ENCODE results near the gene SEPTIN7.

SEPTIN7 gene

GRCh38 chr7:35768346-35768745 is 32.5 kb upstream of the SEPTIN7 start:
- ChIA-PET CTCF (no interaction called here), POLR2A (no interaction called here)
- TF ChIP-seq FOXA1 (IDR thresholded peaks at IDR 0.05), result no peak
- TF ChIP-seq HDGF (IDR thresholded peaks at IDR 0.05; ENCODE audit: borderline replicate concordance), result no peak
- no peak for TF ChIP-seq SP1 (IDR thresholded peaks at IDR 0.05)
- no peak for TF ChIP-seq TARDBP (IDR thresholded peaks at IDR 0.05)
- no peak for TF ChIP-seq ELF4 (IDR thresholded peaks at IDR 0.05)
- no peak for TF ChIP-seq LEF1 (IDR thresholded peaks at IDR 0.05; ENCODE audit: borderline replicate concordance)
- no peak for TF ChIP-seq NFRKB (IDR thresholded peaks at IDR 0.05)
- TF ChIP-seq ZNF384 (IDR thresholded peaks at IDR 0.05), result no peak
- TF ChIP-seq BHLHE40 (IDR thresholded peaks at IDR 0.05; ENCODE audit: borderline replicate concordance), result no peak
- no peak for TF ChIP-seq PKNOX1 (IDR thresholded peaks at IDR 0.05)
- no peak for TF ChIP-seq FOXK2 (IDR thresholded peaks at IDR 0.05)
- no peak for TF ChIP-seq CTBP1 (IDR thresholded peaks at IDR 0.05; ENCODE audit: borderline replicate concordance)
- no peak for TF ChIP-seq SUZ12 (IDR thresholded peaks at IDR 0.05)
- no peak for DNase-seq (ENCODE audit: extremely low spot score)

DNA sequence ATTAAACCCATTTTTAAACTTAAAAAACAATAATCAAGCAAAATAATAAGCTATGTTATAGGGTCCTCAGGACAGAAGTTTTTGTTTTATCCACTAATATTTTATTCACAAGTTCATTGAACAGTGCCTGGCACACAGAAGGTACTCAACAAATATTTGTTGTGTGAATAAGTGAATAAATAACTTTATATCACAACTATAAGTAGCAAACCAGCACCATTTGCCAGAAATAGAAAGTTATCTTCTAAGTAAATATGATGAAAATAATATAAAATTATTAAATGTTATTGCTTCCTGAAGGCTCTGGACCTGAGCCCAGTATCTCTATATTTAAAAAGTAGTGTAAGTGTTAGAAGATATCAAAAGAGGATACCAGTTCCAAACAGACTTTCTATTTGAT is 29.1 kb upstream of the SEPTIN7 start:
- DNase-seq (ENCODE audit: extremely low spot score), result no peak
- TF ChIP-seq ELF4 (IDR thresholded peaks at IDR 0.05) (no peak), FOXK2 (IDR thresholded peaks at IDR 0.05) (no peak), TARDBP (IDR thresholded peaks at IDR 0.05) (no peak), SUZ12 (IDR thresholded peaks at IDR 0.05) (no peak), ZNF384 (IDR thresholded peaks at IDR 0.05) (no peak), ARNT (IDR thresholded peaks at IDR 0.05) (no peak), L3MBTL2 (conservative IDR thresholded peaks at IDR 0.05) (no peak), NFRKB (IDR thresholded peaks at IDR 0.05) (no peak), FOXM1 (IDR thresholded peaks at IDR 0.05; ENCODE audit: borderline replicate concordance) (no peak)
- ChIA-PET POLR2A (no interaction called here), CTCF (no interaction called here)

GRCh38 chr7:35773994-35774393 is 26.9 kb upstream of the SEPTIN7 start:
- TF ChIP-seq LEF1 (IDR thresholded peaks at IDR 0.05; ENCODE audit: borderline replicate concordance) (no peak), FOXK2 (IDR thresholded peaks at IDR 0.05) (no peak), SUZ12 (IDR thresholded peaks at IDR 0.05) (no peak), CTBP1 (IDR thresholded peaks at IDR 0.05; ENCODE audit: borderline replicate concordance) (no peak), FOXA1 (IDR thresholded peaks at IDR 0.05) (no peak), NFRKB (IDR thresholded peaks at IDR 0.05) (no peak), PKNOX1 (IDR thresholded peaks at IDR 0.05) (no peak), HDGF (IDR thresholded peaks at IDR 0.05; ENCODE audit: borderline replicate concordance) (no peak), ARNT (IDR thresholded peaks at IDR 0.05) (no peak), SP1 (IDR thresholded peaks at IDR 0.05) (no peak), L3MBTL2 (conservative IDR thresholded peaks at IDR 0.05) (no peak), FOXM1 (IDR thresholded peaks at IDR 0.05; ENCODE audit: borderline replicate concordance) (no peak), BHLHE40 (IDR thresholded peaks at IDR 0.05; ENCODE audit: borderline replicate concordance) (no peak), ELF4 (IDR thresholded peaks at IDR 0.05) (no peak), TARDBP (IDR thresholded peaks at IDR 0.05) (no peak), ZNF384 (IDR thresholded peaks at IDR 0.05) (no peak)
- no peak for DNase-seq (ENCODE audit: extremely low spot score)
- ChIA-PET POLR2A (no interaction called here), CTCF (no interaction called here)

DNA sequence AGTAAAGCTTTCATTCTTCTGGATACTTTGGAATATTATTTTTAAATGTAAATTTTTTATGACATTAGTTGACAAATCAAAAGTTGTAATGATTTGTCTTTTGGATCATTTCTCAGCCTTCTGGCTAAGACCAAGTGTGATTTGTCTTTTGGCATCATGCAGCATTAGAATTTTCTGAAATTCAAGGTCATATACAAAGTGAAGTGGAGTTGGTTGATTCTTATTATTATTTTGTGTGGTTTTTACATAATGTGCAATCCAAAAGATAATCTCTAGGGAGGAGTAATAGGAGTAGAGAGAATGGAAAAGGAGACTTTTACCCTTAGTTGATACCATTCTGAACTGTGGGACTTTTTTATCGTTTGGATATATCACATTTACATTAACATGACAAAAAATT is 24.2 kb upstream of the SEPTIN7 start:
- ChIA-PET POLR2A (no interaction called here), CTCF (no interaction called here)
- TF ChIP-seq CTBP1 (IDR thresholded peaks at IDR 0.05; ENCODE audit: borderline replicate concordance) (no peak), LEF1 (IDR thresholded peaks at IDR 0.05; ENCODE audit: borderline replicate concordance) (no peak), ZNF384 (IDR thresholded peaks at IDR 0.05) (no peak), TARDBP (IDR thresholded peaks at IDR 0.05) (no peak), SUZ12 (IDR thresholded peaks at IDR 0.05) (no peak), FOXK2 (IDR thresholded peaks at IDR 0.05) (no peak), HDGF (IDR thresholded peaks at IDR 0.05; ENCODE audit: borderline replicate concordance) (no peak), FOXM1 (IDR thresholded peaks at IDR 0.05; ENCODE audit: borderline replicate concordance) (no peak), ELF4 (IDR thresholded peaks at IDR 0.05) (no peak), L3MBTL2 (conservative IDR thresholded peaks at IDR 0.05) (no peak), BHLHE40 (IDR thresholded peaks at IDR 0.05; ENCODE audit: borderline replicate concordance) (no peak)

DNA sequence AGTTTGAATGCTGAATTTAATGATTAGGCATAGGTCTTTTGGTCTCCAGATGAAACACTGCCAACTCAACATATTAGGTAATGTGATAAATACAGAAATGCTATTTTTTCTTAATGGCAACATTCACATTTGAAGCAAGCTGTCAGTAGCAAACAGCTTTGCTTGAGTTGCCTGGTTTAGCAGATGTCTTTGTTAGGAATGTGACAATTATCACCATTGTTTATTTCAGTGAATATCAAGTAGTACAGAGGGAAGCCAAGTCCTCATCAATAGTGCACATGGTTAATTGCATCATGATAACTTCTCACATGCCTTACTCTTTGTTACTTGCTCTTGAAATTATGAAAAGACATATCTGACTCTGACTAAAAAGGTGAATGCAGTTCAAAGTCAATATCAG is 23.7 kb upstream of the SEPTIN7 start:
- POLR2A ChIA-PET, result no interaction called here
- no peak for TF ChIP-seq FOXA1 (IDR thresholded peaks at IDR 0.05)
- TF ChIP-seq FOXM1 (IDR thresholded peaks at IDR 0.05; ENCODE audit: borderline replicate concordance), result no peak

More for the DNA sequence above, 24.2 kb upstream of the SEPTIN7 start:
- DNase-seq (ENCODE audit: extremely low spot score), result no peak

GRCh38 chr7:35780070-35780469 is 20.8 kb upstream of the SEPTIN7 start:
- no peak for TF ChIP-seq SUZ12 (IDR thresholded peaks at IDR 0.05)
- no peak for TF ChIP-seq FOXM1 (IDR thresholded peaks at IDR 0.05; ENCODE audit: borderline replicate concordance)
- TF ChIP-seq LEF1 (IDR thresholded peaks at IDR 0.05; ENCODE audit: borderline replicate concordance), result no peak
- no peak for TF ChIP-seq SP1 (IDR thresholded peaks at IDR 0.05)
- no peak for TF ChIP-seq FOXK2 (IDR thresholded peaks at IDR 0.05)
- no peak for TF ChIP-seq NFRKB (IDR thresholded peaks at IDR 0.05)
- no peak for TF ChIP-seq PKNOX1 (IDR thresholded peaks at IDR 0.05)
- TF ChIP-seq ELF4 (IDR thresholded peaks at IDR 0.05), result no peak
- TF ChIP-seq HDGF (IDR thresholded peaks at IDR 0.05; ENCODE audit: borderline replicate concordance), result no peak
- TF ChIP-seq TARDBP (IDR thresholded peaks at IDR 0.05), result no peak
- no peak for TF ChIP-seq ARNT (IDR thresholded peaks at IDR 0.05)
- no peak for TF ChIP-seq FOXA1 (IDR thresholded peaks at IDR 0.05)
- POLR2A ChIA-PET, result no interaction called here
- CTCF ChIA-PET, result no interaction called here
- no peak for DNase-seq (ENCODE audit: extremely low spot score)

More for the DNA sequence above, 23.7 kb upstream of the SEPTIN7 start:
- DNase-seq (ENCODE audit: extremely low spot score), result no peak
- CTCF ChIA-PET, result no interaction called here
